Left lung (tissue), 10 donors: ENCODE data around the gene KIRREL3. TPM values are rescaled to one million over a fixed set of nuclear protein-coding genes. Genes with fewer than 3 reads are reported as not detected.

ENCODE experiments used
- ATAC-seq: fragments of 200-7000 bp; cut with Tn5 transposase; one replicate; pipeline ENCODE4 v1.9.1; 2020; ENCODE audit warnings: moderate library complexity
- DNase-seq, 4 donors: peaks; one replicate each; pipeline ENCODE4 v3.0.0-alpha.2; 2013 to 2020
- H3K27ac ChIP-seq, 2 donors: fragments of 200-600 bp; sonication (generic) in 1 of 2; one replicate each; pipeline versions ENCODE4 v1.5.0 to v1.8.0; 2020 to 2021
- H3K27me3 ChIP-seq, 2 donors: fragments of 200-600 bp; sonication (generic) in 1 of 2; one replicate each; pipeline versions ENCODE4 v1.5.0 to v1.8.0; 2020 to 2021
- H3K36me3 ChIP-seq, 2 donors: fragments of 200-600 bp; sonication (generic) in 1 of 2; one replicate each; pipeline versions ENCODE4 v1.5.0 to v1.8.0; 2020 to 2021
- H3K4me1 ChIP-seq, 2 donors: fragments of 200-600 bp; one replicate each; pipeline ENCODE4 v1.8.0; 2021
- H3K4me3 ChIP-seq, 2 donors: fragments of 200-600 bp; sonication (generic) in 1 of 2; one replicate each; pipeline versions ENCODE4 v1.5.0 to v1.8.0; 2020 to 2021; ENCODE audit warnings: mild to moderate bottlenecking in 1 of 2
- H3K9me3 ChIP-seq, 2 donors: fragments of 200-600 bp; sonication (generic) in 1 of 2; one replicate each; pipeline versions ENCODE4 v1.5.0 to v1.8.0; 2020 to 2021
- CTCF ChIP-seq, 2 donors: fragments of 200-600 bp; sonication (generic) in 1 of 2; IDR thresholded peaks; one replicate each; pipeline versions ENCODE4 v1.5.0 to v1.8.0; 2021; ENCODE audit warnings: antibody characterized with exemption in 2 of 2
- intact Hi-C, 2 donors: fragments of 100-400 bp; cut with DNase I; formaldehyde crosslinking; loops; one replicate each; pipeline versions ENCODE4 v1.11.2 to v1.14.2; 2022
- polyA plus RNA-seq, 6 donors: library from polyadenylated mRNA; unstranded; fragments of 120-200 nt; gene quantifications; one replicate each; pipeline ENCODE4 v1.2.1, GENCODE V29; 2013; ENCODE audit not compliant: insufficient read length in 6 of 6
- total RNA-seq, 2 donors: library from RNA; stranded (reverse); fragmentation: NEBNext Ultra II Directional; extraction: Animal tissue kit (Norgen Biotek cat#: 25700); gene quantifications; one replicate each; pipeline ENCODE4 v1.2.1, GENCODE V29; 2021
- donor health status: DM: no; HTN: yes; CAD: no.
- donor health status: DM: no; HTN: no; CAD: no.

Gene KIRREL3
- total and polyA plus RNA-seq, 8 donors, result 1.6 to 2.5 (median 2.0) TPM; not detected in 2

GRCh38 chr11:126430581-126431335 lies 569.8 kb downstream of the KIRREL3 start:
- intact Hi-C loops, result loop anchor here in 1 of 2 donors (10.0 kb wide), 1 partner anchor 116 kb away; no protein-coding TSS in a partner anchor
- TF ChIP-seq CTCF (IDR thresholded peaks at IDR 0.05), result no peak
- DNase-seq (no peak), ATAC-seq (no peak)
- Histone ChIP-seq H3K27ac (peak overlapping the region in 1 of 2 donors; percentile 23), H3K36me3 (no peaks in the 10 kb centered on the region), H3K4me1 (peaks cover 3% of the 10 kb centered on the region in 2 donors), H3K9me3 (no peaks in the 10 kb centered on the region), H3K27me3 (no peaks in the 10 kb centered on the region), H3K4me3 (no peak overlapping the region)

GRCh38 chr11:126426820-126427749 lies 573.5 kb downstream of the KIRREL3 start:
- TF ChIP-seq CTCF (IDR thresholded peaks at IDR 0.05), result no peak
- ATAC-seq (peak; percentile 32), DNase-seq (no peak)
- no peak overlapping the region for H3K4me3 ChIP-seq
- no peak overlapping the region for H3K27ac ChIP-seq
- intact Hi-C loops, result no loop called here
- no peaks in the 10 kb centered on the region for H3K36me3 ChIP-seq
- H3K4me1 ChIP-seq, result peaks cover 1 to 3% of the 10 kb centered on the region in 2 donors
- no peaks in the 10 kb centered on the region for H3K9me3 ChIP-seq
- H3K27me3 ChIP-seq, result no peaks in the 10 kb centered on the region

- H3K27ac ChIP-seq, result no peak overlapping the region
- H3K36me3 ChIP-seq, result no peaks in the 10 kb centered on the region
- ATAC-seq, result no peak
Measured at GRCh38 chr11:126426106-126426505, 574.5 kb downstream of the KIRREL3 start.

GRCh38 chr11:126424471-126425039 lies 576.0 kb downstream of the KIRREL3 start:
- H3K4me1 ChIP-seq, result peaks cover 5 to 9% of the 10 kb centered on the region in 2 donors
- intact Hi-C loops, result no loop called here
- ATAC-seq, result no peak
- no peaks in the 10 kb centered on the region for H3K9me3 ChIP-seq
- H3K27me3 ChIP-seq, result no peaks in the 10 kb centered on the region
- no peak for DNase-seq
- TF ChIP-seq CTCF (IDR thresholded peaks at IDR 0.05), result no peak
- H3K27ac ChIP-seq, result no peak overlapping the region
- H3K36me3 ChIP-seq, result no peaks in the 10 kb centered on the region
- no peak overlapping the region for H3K4me3 ChIP-seq

More at GRCh38 chr11:126426106-126426505, 574.5 kb downstream of the KIRREL3 start:
- DNase-seq, result no peak
- intact Hi-C loops, result no loop called here
- no peak overlapping the region for H3K4me3 ChIP-seq
- H3K4me1 ChIP-seq, result peaks cover 2 to 4% of the 10 kb centered on the region in 2 donors
- H3K9me3 ChIP-seq, result no peaks in the 10 kb centered on the region
- no peaks in the 10 kb centered on the region for H3K27me3 ChIP-seq
- no peak for TF ChIP-seq CTCF (IDR thresholded peaks at IDR 0.05)
